ENCODE results near the gene OSBPL3. TPM values are rescaled to one million over a fixed set of nuclear protein-coding genes. Genes with fewer than 3 reads are reported as not detected.

Gene OSBPL3
- total RNA-seq, 1 experiment from 2014 or later = 149 TPM

GRCh38 chr7:24902276-24902675 lies 77.7 kb downstream of the OSBPL3 start:
- no peak for DNase-seq
- Histone ChIP-seq H3K9me2 (replicated peaks; ENCODE audit: insufficient read depth, low read length) (no peaks in the 10 kb centered on the region), H3K36me3 (ENCODE audit: insufficient read depth, low read length) (peaks cover 9% of the 10 kb centered on the region; the same call in 1 of the 2 replicates), H3K27ac (ENCODE audit: low read length) (peak overlapping the region; percentile 74), H3K4me2 (ENCODE audit: low read depth, low read length, poor library complexity, severe bottlenecking) (peak overlapping the region; percentile 27), H3K9ac (ENCODE audit: low read length) (no peak overlapping the region), H3K27me3 (ENCODE audit: low read length) (no peaks in the 10 kb centered on the region), H3K4me3 (ENCODE audit: low read length) (no peak overlapping the region), H3K9me3 (ENCODE audit: low read length) (no peaks in the 10 kb centered on the region), H3K4me1 (ENCODE audit: low read length) (peaks cover 94% of the 10 kb centered on the region), H3K79me2 (ENCODE audit: low read length) (peaks cover 99% of the 10 kb centered on the region), H4K20me1 (ENCODE audit: insufficient read depth, low read depth, low read length) (peaks cover 11% of the 10 kb centered on the region; the same call in 1 of the 2 replicates), H2AFZ (ENCODE audit: low read length) (no peak overlapping the region)

- H3K4me1 ChIP-seq (ENCODE audit: low read length) = peaks cover 96% of the 10 kb centered on the region
- no peak overlapping the region for H2AFZ ChIP-seq (ENCODE audit: low read length)
- H3K9me3 ChIP-seq (ENCODE audit: low read length) = no peaks in the 10 kb centered on the region
- H3K4me3 ChIP-seq (ENCODE audit: low read length) = no peak overlapping the region
- H3K27ac ChIP-seq (ENCODE audit: low read length) = peak overlapping the region; percentile 86
- H3K4me2 ChIP-seq (ENCODE audit: low read depth, low read length, poor library complexity, severe bottlenecking) = peak overlapping the region; percentile 34
- H3K27me3 ChIP-seq (ENCODE audit: low read length) = no peaks in the 10 kb centered on the region
- peaks cover 11% of the 10 kb centered on the region; the same call in 1 of the 2 replicates for H4K20me1 ChIP-seq (ENCODE audit: insufficient read depth, low read depth, low read length)
- peak overlapping the region; percentile 46 for H3K9ac ChIP-seq (ENCODE audit: low read length)
- H3K9me2 ChIP-seq (replicated peaks; ENCODE audit: insufficient read depth, low read length) = no peaks in the 10 kb centered on the region
- DNase-seq = peak; percentile 65
- peaks cover 98% of the 10 kb centered on the region for H3K79me2 ChIP-seq (ENCODE audit: low read length)
- no peaks in the 10 kb centered on the region for H3K36me3 ChIP-seq (ENCODE audit: insufficient read depth, low read length)
These were observed 80.1 kb downstream of the OSBPL3 start for GRCh38 chr7:24899905-24900304.

GRCh38 chr7:24899161-24899560 lies 80.8 kb downstream of the OSBPL3 start:
- peak overlapping the region; percentile 86 for H3K27ac ChIP-seq (ENCODE audit: low read length)
- no peak overlapping the region for H2AFZ ChIP-seq (ENCODE audit: low read length)
- H3K4me2 ChIP-seq (ENCODE audit: low read depth, low read length, poor library complexity, severe bottlenecking) = peak overlapping the region; percentile 34
- H3K4me1 ChIP-seq (ENCODE audit: low read length) = peaks cover 96% of the 10 kb centered on the region
- peaks cover 11% of the 10 kb centered on the region; the same call in 1 of the 2 replicates for H4K20me1 ChIP-seq (ENCODE audit: insufficient read depth, low read depth, low read length)
- peaks cover 98% of the 10 kb centered on the region for H3K79me2 ChIP-seq (ENCODE audit: low read length)
- H3K9me2 ChIP-seq (replicated peaks; ENCODE audit: insufficient read depth, low read length) = no peaks in the 10 kb centered on the region
- peak overlapping the region; percentile 11; the same call in 1 of the 2 replicates for H3K9ac ChIP-seq (ENCODE audit: low read length)
- H3K4me3 ChIP-seq (ENCODE audit: low read length) = no peak overlapping the region
- no peaks in the 10 kb centered on the region for H3K36me3 ChIP-seq (ENCODE audit: insufficient read depth, low read length)
- H3K9me3 ChIP-seq (ENCODE audit: low read length) = no peaks in the 10 kb centered on the region
- DNase-seq = no peak
- no peaks in the 10 kb centered on the region for H3K27me3 ChIP-seq (ENCODE audit: low read length)

- Histone ChIP-seq H3K9ac (ENCODE audit: low read length) (peak overlapping the region; percentile 18; the same call in 1 of the 2 replicates), H3K27ac (ENCODE audit: low read length) (peak overlapping the region; percentile 86), H3K4me1 (ENCODE audit: low read length) (peaks cover 98% of the 10 kb centered on the region), H4K20me1 (ENCODE audit: insufficient read depth, low read depth, low read length) (peaks cover 11% of the 10 kb centered on the region; the same call in 1 of the 2 replicates), H3K27me3 (ENCODE audit: low read length) (no peaks in the 10 kb centered on the region), H3K36me3 (ENCODE audit: insufficient read depth, low read length) (no peaks in the 10 kb centered on the region), H3K4me3 (ENCODE audit: low read length) (no peak overlapping the region), H2AFZ (ENCODE audit: low read length) (no peak overlapping the region), H3K4me2 (ENCODE audit: low read depth, low read length, poor library complexity, severe bottlenecking) (peak overlapping the region; percentile 34), H3K79me2 (ENCODE audit: low read length) (peaks cover 98% of the 10 kb centered on the region), H3K9me2 (replicated peaks; ENCODE audit: insufficient read depth, low read length) (no peaks in the 10 kb centered on the region), H3K9me3 (ENCODE audit: low read length) (no peaks in the 10 kb centered on the region)
- DNase-seq = no peak
These were observed 81.3 kb downstream of the OSBPL3 start for GRCh38 chr7:24898691-24899090.

- Histone ChIP-seq H3K4me1 (ENCODE audit: low read length) (peaks cover 99% of the 10 kb centered on the region), H3K9ac (ENCODE audit: low read length) (peak overlapping the region; percentile 40), H3K27ac (ENCODE audit: low read length) (peak overlapping the region; percentile 84), H3K4me2 (ENCODE audit: low read depth, low read length, poor library complexity, severe bottlenecking) (peak overlapping the region; percentile 27), H2AFZ (ENCODE audit: low read length) (no peak overlapping the region), H3K36me3 (ENCODE audit: insufficient read depth, low read length) (peaks cover 21% of the 10 kb centered on the region), H3K27me3 (ENCODE audit: low read length) (no peaks in the 10 kb centered on the region), H3K79me2 (ENCODE audit: low read length) (peaks cover 98% of the 10 kb centered on the region), H4K20me1 (ENCODE audit: insufficient read depth, low read depth, low read length) (peaks cover 6% of the 10 kb centered on the region; the same call in 1 of the 2 replicates), H3K9me3 (ENCODE audit: low read length) (no peaks in the 10 kb centered on the region), H3K4me3 (ENCODE audit: low read length) (no peak overlapping the region), H3K9me2 (replicated peaks; ENCODE audit: insufficient read depth, low read length) (no peaks in the 10 kb centered on the region)
- DNase-seq = peak; percentile 84
These were observed 83.9 kb downstream of the OSBPL3 start for GRCh38 chr7:24896031-24896501.

GRCh38 chr7:24894429-24895221 lies 85.4 kb downstream of the OSBPL3 start:
- Histone ChIP-seq H3K27ac (ENCODE audit: low read length) (peak overlapping the region; percentile 84), H4K20me1 (ENCODE audit: insufficient read depth, low read depth, low read length) (no peaks in the 10 kb centered on the region; the same call in 1 of the 2 replicates), H3K4me3 (ENCODE audit: low read length) (no peak overlapping the region), H3K36me3 (ENCODE audit: insufficient read depth, low read length) (peaks cover 34% of the 10 kb centered on the region), H3K9me3 (ENCODE audit: low read length) (no peaks in the 10 kb centered on the region), H3K4me2 (ENCODE audit: low read depth, low read length, poor library complexity, severe bottlenecking) (peak overlapping the region; percentile 27), H2AFZ (ENCODE audit: low read length) (no peak overlapping the region), H3K4me1 (ENCODE audit: low read length) (peaks cover 92% of the 10 kb centered on the region), H3K79me2 (ENCODE audit: low read length) (peaks cover 98% of the 10 kb centered on the region), H3K9ac (ENCODE audit: low read length) (peak overlapping the region; percentile 40), H3K27me3 (ENCODE audit: low read length) (no peaks in the 10 kb centered on the region), H3K9me2 (replicated peaks; ENCODE audit: insufficient read depth, low read length) (no peaks in the 10 kb centered on the region)
- DNase-seq = no peak

- H3K9ac ChIP-seq (ENCODE audit: low read length) = no peak overlapping the region
- H3K36me3 ChIP-seq (ENCODE audit: insufficient read depth, low read length) = peaks cover 59% of the 10 kb centered on the region
- no peak overlapping the region for H3K4me2 ChIP-seq (ENCODE audit: low read depth, low read length, poor library complexity, severe bottlenecking)
- H3K4me1 ChIP-seq (ENCODE audit: low read length) = peaks cover 93% of the 10 kb centered on the region
- H3K79me2 ChIP-seq (ENCODE audit: low read length) = peaks cover 98% of the 10 kb centered on the region
- no peak for DNase-seq
- H3K4me3 ChIP-seq (ENCODE audit: low read length) = no peak overlapping the region
- no peak overlapping the region for H2AFZ ChIP-seq (ENCODE audit: low read length)
- no peaks in the 10 kb centered on the region for H3K9me2 ChIP-seq (replicated peaks; ENCODE audit: insufficient read depth, low read length)
- peak overlapping the region; percentile 99 for H3K27ac ChIP-seq (ENCODE audit: low read length)
- no peaks in the 10 kb centered on the region for H3K27me3 ChIP-seq (ENCODE audit: low read length)
- no peaks in the 10 kb centered on the region for H3K9me3 ChIP-seq (ENCODE audit: low read length)
- no peaks in the 10 kb centered on the region for H4K20me1 ChIP-seq (ENCODE audit: insufficient read depth, low read depth, low read length)
These were observed 88.7 kb downstream of the OSBPL3 start for GRCh38 chr7:24891311-24891735.

GRCh38 chr7:24889611-24890010 lies 90.4 kb downstream of the OSBPL3 start:
- DNase-seq = no peak
- no peak overlapping the region for H3K4me3 ChIP-seq (ENCODE audit: low read length)
- peak overlapping the region; percentile 99 for H3K27ac ChIP-seq (ENCODE audit: low read length)
- H3K9me3 ChIP-seq (ENCODE audit: low read length) = no peaks in the 10 kb centered on the region
- peaks cover 98% of the 10 kb centered on the region for H3K79me2 ChIP-seq (ENCODE audit: low read length)
- peaks cover 60% of the 10 kb centered on the region for H3K36me3 ChIP-seq (ENCODE audit: insufficient read depth, low read length)
- no peak overlapping the region for H3K4me2 ChIP-seq (ENCODE audit: low read depth, low read length, poor library complexity, severe bottlenecking)
- H3K4me1 ChIP-seq (ENCODE audit: low read length) = peaks cover 93% of the 10 kb centered on the region
- no peak overlapping the region for H2AFZ ChIP-seq (ENCODE audit: low read length)
- no peaks in the 10 kb centered on the region for H4K20me1 ChIP-seq (ENCODE audit: insufficient read depth, low read depth, low read length)
- H3K9ac ChIP-seq (ENCODE audit: low read length) = no peak overlapping the region
- H3K27me3 ChIP-seq (ENCODE audit: low read length) = no peaks in the 10 kb centered on the region
- H3K9me2 ChIP-seq (replicated peaks; ENCODE audit: insufficient read depth, low read length) = no peaks in the 10 kb centered on the region
